K562 (cell line): ENCODE data around the gene HYI. TPM values are rescaled to one million over a fixed set of nuclear protein-coding genes. Genes with fewer than 3 reads are reported as not detected.

Experiments
- ATF4 ChIP-seq: fragments of 450-650 bp; formaldehyde crosslinking; IDR thresholded peaks from 2 replicates; pipeline ENCODE4 v1.4.0; 2022; ENCODE audit warnings: mild to moderate bottlenecking, moderate library complexity
- CTBP1 ChIP-seq: fragments of 450-650 bp; IDR thresholded peaks from 2 replicates; pipeline ENCODE4 v1.6.1; 2016; ENCODE audit warnings: borderline replicate concordance
- ETS2 ChIP-seq: IDR thresholded peaks from 2 replicates; pipeline ENCODE4 v1.6.1; 2016; ENCODE audit warnings: borderline replicate concordance, missing genetic modification characterization, mild to moderate bottlenecking, moderate library complexity, missing compliant biosample characterization; ENCODE audit not compliant: poor library complexity, severe bottlenecking
- FOXK2 ChIP-seq, 2 experiments: fragments of 450-650 bp; IDR thresholded peaks in 1 of 2; conservative IDR thresholded peaks in 1 of 2; 2 replicates each; pipeline ENCODE4 v1.6.1; 2016; ENCODE audit warnings: low read depth in 2 of 2, mild to moderate bottlenecking in 1 of 2
- HDAC1 ChIP-seq, 2 experiments: fragments of 450-650 bp; IDR thresholded peaks; 2 replicates each; pipeline ENCODE4 v1.6.1; 2016 to 2017; ENCODE audit warnings: inconsistent platforms in 1 of 2, mild to moderate bottlenecking in 1 of 2, moderate library complexity in 1 of 2
- KAT2B ChIP-seq: IDR thresholded peaks from one replicate; pipeline ENCODE4 v1.6.1; 2012; ENCODE audit warnings: low read depth, mild to moderate bottlenecking, control low read depth, inconsistent platforms, low read length, moderate library complexity
- KAT8 ChIP-seq: fragments of 450-650 bp; IDR thresholded peaks from 2 replicates; pipeline ENCODE4 v1.6.1; 2016; ENCODE audit warnings: low read depth, mild to moderate bottlenecking
- KDM2B ChIP-seq: fragments of 250-450 bp; sonication (Bioruptor Pico); IDR thresholded peaks from 2 replicates; pipeline ENCODE4 v1.8.0; 2021; ENCODE audit warnings: mild to moderate bottlenecking, moderate library complexity
- MEIS2 ChIP-seq: fragments of 450-650 bp; IDR thresholded peaks from 2 replicates; pipeline ENCODE4 v1.6.1; 2014; ENCODE audit warnings: mild to moderate bottlenecking; ENCODE audit not compliant: partially characterized antibody
- NR2C1 ChIP-seq, 2 experiments: fragments of 450-650 bp; IDR thresholded peaks; 2 replicates each; pipeline ENCODE4 v1.6.1; 2017; ENCODE audit warnings: mild to moderate bottlenecking in 2 of 2, antibody characterized with exemption in 1 of 2, inconsistent platforms in 1 of 2, missing compliant biosample characterization in 1 of 2, missing genetic modification characterization in 1 of 2
- PCBP1 ChIP-seq: fragments of 200-400 bp; formaldehyde crosslinking; IDR thresholded peaks from 2 replicates; pipeline ENCODE4 v1.6.1; 2018; ENCODE audit warnings: mild to moderate bottlenecking, low read depth, low read length; ENCODE audit not compliant: poor library complexity, severe bottlenecking
- RAD21 ChIP-seq, 2 experiments: fragments of 250-450 bp in 1 of 2; fragments of 450-650 bp in 1 of 2; sonication (Bioruptor Pico) in 1 of 2; formaldehyde crosslinking in 1 of 2; IDR thresholded peaks in 1 of 2; conservative IDR thresholded peaks in 1 of 2; 2 replicates each; pipeline versions ENCODE4 v1.4.0 to v1.8.0; 2020 to 2022; ENCODE audit warnings: mild to moderate bottlenecking in 2 of 2, moderate library complexity in 1 of 2
- RBM22 ChIP-seq: fragments of 200-400 bp; formaldehyde crosslinking; IDR thresholded peaks from 2 replicates; pipeline ENCODE4 v1.6.1; 2018; ENCODE audit warnings: low read length, low read depth; ENCODE audit not compliant: poor library complexity, severe bottlenecking
- RFX1 ChIP-seq: fragments of 450-650 bp; IDR thresholded peaks from 2 replicates; pipeline ENCODE4 v1.6.1; 2016; ENCODE audit warnings: mild to moderate bottlenecking, moderate library complexity
- SFPQ ChIP-seq: fragments of 200-400 bp; formaldehyde crosslinking; IDR thresholded peaks from 2 replicates; pipeline ENCODE4 v1.6.1; 2017; ENCODE audit warnings: mild to moderate bottlenecking, low read depth, low read length, moderate library complexity
- SMARCE1 ChIP-seq: fragments of 450-650 bp; IDR thresholded peaks from 2 replicates; pipeline ENCODE4 v1.7.1; 2016; ENCODE audit warnings: mild to moderate bottlenecking
- SREBF2 ChIP-seq: sonication (generic); formaldehyde crosslinking; IDR thresholded peaks from 2 replicates; pipeline ENCODE4 v1.4.0; 2020; ENCODE audit warnings: mild to moderate bottlenecking, missing genetic modification reagents
- TFE3 ChIP-seq: fragments of 450-650 bp; formaldehyde crosslinking; IDR thresholded peaks from 2 replicates; pipeline ENCODE4 v1.4.0; 2020; ENCODE audit warnings: mild to moderate bottlenecking, mixed read lengths
- TRIM24 ChIP-seq, 2 experiments: fragments of 450-650 bp; IDR thresholded peaks; 2 replicates each; pipeline ENCODE4 v1.6.1; 2016
- WHSC1 ChIP-seq: IDR thresholded peaks from one replicate; pipeline ENCODE4 v1.6.1; 2012; ENCODE audit warnings: low read length, control low read depth, inconsistent platforms
- ZC3H8 ChIP-seq: fragments of 450-650 bp; IDR thresholded peaks from 2 replicates; pipeline ENCODE4 v1.6.1; 2017
- ZNF263 ChIP-seq: sonication (generic); formaldehyde crosslinking; IDR thresholded peaks from 2 replicates; pipeline ENCODE4 v1.8.0; 2022; ENCODE audit warnings: mild to moderate bottlenecking, missing genetic modification reagents, borderline replicate concordance
- ZNF551 ChIP-seq: fragments of 250-450 bp; sonication (Bioruptor Pico); IDR thresholded peaks from 2 replicates; pipeline ENCODE4 v1.5.0; 2021; ENCODE audit warnings: mild to moderate bottlenecking, moderate library complexity
- polyA plus RNA-seq, 8 experiments: library from polyadenylated mRNA; depleted of rRNA in 4 of 8; stranded (reverse) in 5 of 8; unstranded in 3 of 8; fragments of >200 nt; fragmentation: Nextera tagmentation in 2 of 8; fragmentation: Illumina TruSeq in 1 of 8; extraction: Ambion mirVana in 2 of 8; extraction: Trizol in 1 of 8; gene quantifications; 2 replicates each; pipeline versions ENCODE4 v1.2.1 to v1.2.3, GENCODE V29; 2011 to 2014; ENCODE audit warnings: inconsistent platforms in 1 of 8, missing spikeins in 1 of 8
- total RNA-seq, 7 experiments: library from RNA; depleted of rRNA in 6 of 7; stranded (reverse); fragments of >200 nt in 6 of 7; fragmentation: Illumina TruSeq in 2 of 7; extraction: Trizol in 2 of 7; gene quantifications; 2 replicates each; pipeline versions ENCODE4 v1.2.1 to v1.2.3, GENCODE V29; 2011 to 2021; ENCODE audit warnings: low replicate concordance in 1 of 7

HYI gene
- total and polyA plus RNA-seq, 9 of the 15 experiments (the other 6 are each of a cell fraction or from before 2014, with no cell fraction given), result 0.04 to 4.1 (median 1.4) TPM; not detected in 1

- peak; percentile 28 for TF ChIP-seq RFX1
- no peak for TF ChIP-seq KAT2B
- no peak for TF ChIP-seq KAT8
- no peak for TF ChIP-seq ETS2 (tag)
- TF ChIP-seq RAD21 (CRISPR knock-in tag; conservative IDR thresholded peaks at IDR 0.05 in 1 of 2, IDR thresholded peaks at IDR 0.05 in 1 of 2), result peak; percentile 90 to 95
- peak; percentile 53; the same call in 1 of the 2 replicates for TF ChIP-seq ZNF263 (CRISPR knock-in tag)
- TF ChIP-seq ZC3H8, result no peak
- TF ChIP-seq FOXK2 (conservative IDR thresholded peaks at IDR 0.05 in 1 of 2, IDR thresholded peaks at IDR 0.05 in 1 of 2; ENCODE audit: low read depth in 2 of 2), result no peak
- TF ChIP-seq TFE3 (CRISPR knock-in tag), result no peak
- 0 out of 4 replicates have a peak, but pooled peaks of 1 of the 2 experiments have one; percentile 35 for TF ChIP-seq HDAC1 (IDR thresholded peaks at IDR 0.05)
- no peak for TF ChIP-seq SMARCE1
- no peak for TF ChIP-seq ZNF551 (CRISPR knock-in tag)
- TF ChIP-seq RBM22, result no peak
- TF ChIP-seq NR2C1 (IDR thresholded peaks at IDR 0.05), result no peak
- TF ChIP-seq NR2C1 (tag; IDR thresholded peaks at IDR 0.05), result peak; percentile 64
- TF ChIP-seq SFPQ, result no peak
- TF ChIP-seq ATF4 (CRISPR knock-in tag), result no peak
- no peak for TF ChIP-seq SREBF2
- TF ChIP-seq PCBP1, result no peak
- no peak for TF ChIP-seq TRIM24 (IDR thresholded peaks at IDR 0.05)
- TF ChIP-seq WHSC1, result no peak
- TF ChIP-seq KDM2B (CRISPR knock-in tag), result no peak
- peak; percentile 97 for TF ChIP-seq CTBP1
- peak; percentile 51 for TF ChIP-seq MEIS2
These were observed 39.0 kb downstream of the HYI start (continued) for GRCh38 chr1:43414634-43415223.
